K562 (cell line): Measurements from ENCODE around the gene TAF5L. TPM values are rescaled to one million over a fixed set of nuclear protein-coding genes. Genes with fewer than 3 reads are reported as not detected.
A peak's percentile ranks its signal among the peaks of the same experiment; 100 is the strongest.

Experiments used
- BMI1 ChIP-seq: fragments of 150-350 bp; IDR thresholded peaks from 2 replicates; pipeline ENCODE4 v1.6.1; 2014; ENCODE audit warnings: low read length
- BRD9 ChIP-seq: fragments of 450-650 bp; IDR thresholded peaks from 2 replicates; pipeline ENCODE4 v1.6.1; 2018; ENCODE audit warnings: low read depth; ENCODE audit not compliant: partially characterized antibody
- C11orf30 ChIP-seq: fragments of 450-650 bp; IDR thresholded peaks from 2 replicates; pipeline ENCODE4 v1.6.1; 2016; ENCODE audit warnings: low read depth, mild to moderate bottlenecking
- CBX8 ChIP-seq: fragments of 200-600 bp; sonication (generic); IDR thresholded peaks from 2 replicates; pipeline ENCODE4 v1.6.1; 2012; ENCODE audit warnings: borderline replicate concordance, mixed run types, low read depth, mild to moderate bottlenecking, moderate library complexity, mixed read lengths, low read length, control low read depth, inconsistent platforms; ENCODE audit not compliant: poor library complexity, severe bottlenecking; ENCODE audit errors: extremely low read depth
- CCAR2 ChIP-seq: fragments of 200-400 bp; formaldehyde crosslinking; IDR thresholded peaks from 2 replicates; pipeline ENCODE4 v1.6.1; 2017; ENCODE audit warnings: mild to moderate bottlenecking, low read depth, low read length
- FOXK1 ChIP-seq: sonication (generic); formaldehyde crosslinking; IDR thresholded peaks from 2 replicates; pipeline ENCODE4 v1.8.0; 2022; ENCODE audit warnings: missing genetic modification reagents, mild to moderate bottlenecking, borderline replicate concordance
- FOXP1 ChIP-seq: sonication (generic); formaldehyde crosslinking; IDR thresholded peaks from 2 replicates; pipeline ENCODE4 v1.8.0; 2022; ENCODE audit warnings: mild to moderate bottlenecking, missing genetic modification reagents
- MED1 ChIP-seq: sonication (generic); formaldehyde crosslinking; IDR thresholded peaks from 2 replicates; pipeline ENCODE4 v1.8.1; 2023; ENCODE audit warnings: missing genetic modification reagents, borderline replicate concordance
- POLR2B ChIP-seq: fragments of 450-650 bp; IDR thresholded peaks from 2 replicates; pipeline ENCODE4 v1.6.1; 2018; ENCODE audit warnings: low read depth; ENCODE audit not compliant: partially characterized antibody
- SMARCB1 ChIP-seq: IDR thresholded peaks from 2 replicates; pipeline ENCODE4 v1.6.1; 2011; ENCODE audit warnings: improper control_type of control experiment, low read depth; ENCODE audit not compliant: insufficient read length
- STAG1 ChIP-seq: sonication (generic); formaldehyde crosslinking; IDR thresholded peaks from 2 replicates; pipeline ENCODE4 v1.5.0; 2020; ENCODE audit warnings: missing genetic modification reagents, borderline replicate concordance
- TCF7 ChIP-seq: sonication (generic); IDR thresholded peaks from 2 replicates; pipeline ENCODE4 v1.6.1; 2016; ENCODE audit warnings: antibody characterized with exemption, borderline replicate concordance
- ZBTB8A ChIP-seq: fragments of 450-650 bp; IDR thresholded peaks from 2 replicates; pipeline ENCODE4 v1.6.1; 2018; ENCODE audit warnings: mild to moderate bottlenecking, moderate library complexity; ENCODE audit not compliant: partially characterized antibody
- ZEB2 ChIP-seq: fragments of 450-650 bp; IDR thresholded peaks from 2 replicates; pipeline ENCODE4 v1.6.1; 2016
- ZNF3 ChIP-seq: fragments of 250-450 bp; sonication (Bioruptor Pico); IDR thresholded peaks from 2 replicates; pipeline ENCODE4 v1.5.0; 2021; ENCODE audit warnings: mild to moderate bottlenecking, moderate library complexity
- ZNF830 ChIP-seq: fragments of 250-450 bp; sonication (Bioruptor Pico); IDR thresholded peaks from 2 replicates; pipeline ENCODE4 v1.5.0; 2021; ENCODE audit warnings: mild to moderate bottlenecking
- polyA plus RNA-seq, 8 experiments: library from polyadenylated mRNA; depleted of rRNA in 4 of 8; stranded (reverse) in 5 of 8; unstranded in 3 of 8; fragments of >200 nt; fragmentation: Nextera tagmentation in 2 of 8; fragmentation: Illumina TruSeq in 1 of 8; extraction: Ambion mirVana in 2 of 8; extraction: Trizol in 1 of 8; gene quantifications; 2 replicates each; pipeline versions ENCODE4 v1.2.1 to v1.2.3, GENCODE V29; 2011 to 2014; ENCODE audit warnings: inconsistent platforms in 1 of 8, missing spikeins in 1 of 8
- total RNA-seq, 7 experiments: library from RNA; depleted of rRNA in 6 of 7; stranded (reverse); fragments of >200 nt in 6 of 7; fragmentation: Illumina TruSeq in 2 of 7; extraction: Trizol in 2 of 7; gene quantifications; 2 replicates each; pipeline versions ENCODE4 v1.2.1 to v1.2.3, GENCODE V29; 2011 to 2021; ENCODE audit warnings: low replicate concordance in 1 of 7
- TF ChIP-seq, protein P1 (sequence below): fragments of 250-450 bp; sonication (Bioruptor Pico); IDR thresholded peaks from 2 replicates; pipeline ENCODE4 v1.5.0; 2020; ENCODE audit warnings: mild to moderate bottlenecking, borderline replicate concordance
- TF ChIP-seq, protein P2 (sequence below): fragments of 450-650 bp; IDR thresholded peaks from 2 replicates; pipeline ENCODE4 v1.6.1; 2014; ENCODE audit warnings: low read depth, mild to moderate bottlenecking, moderate library complexity, borderline replicate concordance
- TF ChIP-seq, protein P3 (sequence below): fragments of 450-650 bp; formaldehyde crosslinking; IDR thresholded peaks from 2 replicates; pipeline ENCODE4 v1.4.0; 2020; ENCODE audit warnings: mild to moderate bottlenecking, moderate library complexity

TAF5L gene
- total and polyA plus RNA-seq, 9 of the 15 experiments (the other 6 are each of a cell fraction or from before 2014, with no cell fraction given): 2.2 to 34.2 (median 23.3) TPM

GRCh38 chr1:229558460-229559335 is 67.2 kb downstream of the TAF5L start, which contains the start of gene ABCB10 (continued):
- TF ChIP-seq, protein P1, sequence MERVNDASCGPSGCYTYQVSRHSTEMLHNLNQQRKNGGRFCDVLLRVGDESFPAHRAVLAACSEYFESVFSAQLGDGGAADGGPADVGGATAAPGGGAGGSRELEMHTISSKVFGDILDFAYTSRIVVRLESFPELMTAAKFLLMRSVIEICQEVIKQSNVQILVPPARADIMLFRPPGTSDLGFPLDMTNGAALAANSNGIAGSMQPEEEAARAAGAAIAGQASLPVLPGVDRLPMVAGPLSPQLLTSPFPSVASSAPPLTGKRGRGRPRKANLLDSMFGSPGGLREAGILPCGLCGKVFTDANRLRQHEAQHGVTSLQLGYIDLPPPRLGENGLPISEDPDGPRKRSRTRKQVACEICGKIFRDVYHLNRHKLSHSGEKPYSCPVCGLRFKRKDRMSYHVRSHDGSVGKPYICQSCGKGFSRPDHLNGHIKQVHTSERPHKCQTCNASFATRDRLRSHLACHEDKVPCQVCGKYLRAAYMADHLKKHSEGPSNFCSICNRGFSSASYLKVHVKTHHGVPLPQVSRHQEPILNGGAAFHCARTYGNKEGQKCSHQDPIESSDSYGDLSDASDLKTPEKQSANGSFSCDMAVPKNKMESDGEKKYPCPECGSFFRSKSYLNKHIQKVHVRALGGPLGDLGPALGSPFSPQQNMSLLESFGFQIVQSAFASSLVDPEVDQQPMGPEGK (CRISPR knock-in tag): no peak
- TF ChIP-seq ZNF3 (CRISPR knock-in tag) (no peak), POLR2B (peak; percentile 62), CBX8 (no peak), FOXP1 (CRISPR knock-in tag) (peak; percentile 93; the same call in 1 of the 2 replicates), TCF7 (no peak), ZBTB8A (no peak), CCAR2 (no peak), ZNF830 (CRISPR knock-in tag) (no peak), MED1 (CRISPR knock-in tag) (no peak), FOXK1 (CRISPR knock-in tag) (no peak), BRD9 (no peak), SMARCB1 (no peak), BMI1 (no peak), C11orf30 (peak; percentile 44), ZEB2 (no peak), STAG1 (CRISPR knock-in tag) (no peak)
- TF ChIP-seq, protein P2, sequence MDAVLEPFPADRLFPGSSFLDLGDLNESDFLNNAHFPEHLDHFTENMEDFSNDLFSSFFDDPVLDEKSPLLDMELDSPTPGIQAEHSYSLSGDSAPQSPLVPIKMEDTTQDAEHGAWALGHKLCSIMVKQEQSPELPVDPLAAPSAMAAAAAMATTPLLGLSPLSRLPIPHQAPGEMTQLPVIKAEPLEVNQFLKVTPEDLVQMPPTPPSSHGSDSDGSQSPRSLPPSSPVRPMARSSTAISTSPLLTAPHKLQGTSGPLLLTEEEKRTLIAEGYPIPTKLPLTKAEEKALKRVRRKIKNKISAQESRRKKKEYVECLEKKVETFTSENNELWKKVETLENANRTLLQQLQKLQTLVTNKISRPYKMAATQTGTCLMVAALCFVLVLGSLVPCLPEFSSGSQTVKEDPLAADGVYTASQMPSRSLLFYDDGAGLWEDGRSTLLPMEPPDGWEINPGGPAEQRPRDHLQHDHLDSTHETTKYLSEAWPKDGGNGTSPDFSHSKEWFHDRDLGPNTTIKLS: peak; percentile 52; the same call in 1 of the 2 replicates
- TF ChIP-seq, protein P3, sequence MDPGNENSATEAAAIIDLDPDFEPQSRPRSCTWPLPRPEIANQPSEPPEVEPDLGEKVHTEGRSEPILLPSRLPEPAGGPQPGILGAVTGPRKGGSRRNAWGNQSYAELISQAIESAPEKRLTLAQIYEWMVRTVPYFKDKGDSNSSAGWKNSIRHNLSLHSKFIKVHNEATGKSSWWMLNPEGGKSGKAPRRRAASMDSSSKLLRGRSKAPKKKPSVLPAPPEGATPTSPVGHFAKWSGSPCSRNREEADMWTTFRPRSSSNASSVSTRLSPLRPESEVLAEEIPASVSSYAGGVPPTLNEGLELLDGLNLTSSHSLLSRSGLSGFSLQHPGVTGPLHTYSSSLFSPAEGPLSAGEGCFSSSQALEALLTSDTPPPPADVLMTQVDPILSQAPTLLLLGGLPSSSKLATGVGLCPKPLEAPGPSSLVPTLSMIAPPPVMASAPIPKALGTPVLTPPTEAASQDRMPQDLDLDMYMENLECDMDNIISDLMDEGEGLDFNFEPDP: no peak
